ENCODE results near the gene OR2F1.

The OR2F1 gene

GRCh38 chr7:143983960-143984359 lies 29.3 kb downstream of the OR2F1 start:
- Histone ChIP-seq H3K4me3 (replicated peaks; ENCODE audit: insufficient read depth, low read length) (no peak overlapping the region), H3K27ac (replicated peaks) (no peak overlapping the region), H3K27me3 (ENCODE audit: insufficient read depth, poor library complexity, severe bottlenecking) (no peaks in the 10 kb centered on the region)
- DNase-seq (ENCODE audit: low read depth in 1 of 2, low spot score in 1 of 2): no peak
- TF ChIP-seq REST (IDR thresholded peaks at IDR 0.05; ENCODE audit: insufficient replicate concordance, low read depth): no peak
- no peak for TF ChIP-seq CTCF (IDR thresholded peaks at IDR 0.05; ENCODE audit: insufficient read depth, low read length)
- no peak for TF ChIP-seq POLR2AphosphoS5 (IDR thresholded peaks at IDR 0.05; ENCODE audit: low read depth)
- TF ChIP-seq SPI1 (IDR thresholded peaks at IDR 0.05; ENCODE audit: borderline replicate concordance, low read depth): no peak
- TF ChIP-seq GABPA (IDR thresholded peaks at IDR 0.05; ENCODE audit: low read depth): no peak

GRCh38 chr7:143987513-143987912 lies 32.9 kb downstream of the OR2F1 start:
- TF ChIP-seq REST (IDR thresholded peaks at IDR 0.05; ENCODE audit: insufficient replicate concordance, low read depth): no peak
- H3K27me3 ChIP-seq (ENCODE audit: insufficient read depth, poor library complexity, severe bottlenecking): no peaks in the 10 kb centered on the region
- DNase-seq (ENCODE audit: low read depth in 1 of 2, low spot score in 1 of 2): no peak
- no peak overlapping the region for H3K4me3 ChIP-seq (replicated peaks; ENCODE audit: insufficient read depth, low read length)
- H3K27ac ChIP-seq (replicated peaks): no peak overlapping the region

GRCh38 chr7:143988976-143989745 lies 34.5 kb downstream of the OR2F1 start:
- no peak overlapping the region for H3K4me3 ChIP-seq (replicated peaks; ENCODE audit: insufficient read depth, low read length)
- no peak for TF ChIP-seq GABPA (IDR thresholded peaks at IDR 0.05; ENCODE audit: low read depth)
- no peak for DNase-seq (ENCODE audit: low read depth in 1 of 2, low spot score in 1 of 2)
- no peaks in the 10 kb centered on the region for H3K27me3 ChIP-seq (ENCODE audit: insufficient read depth, poor library complexity, severe bottlenecking)
- H3K27ac ChIP-seq (replicated peaks): no peak overlapping the region

DNA sequence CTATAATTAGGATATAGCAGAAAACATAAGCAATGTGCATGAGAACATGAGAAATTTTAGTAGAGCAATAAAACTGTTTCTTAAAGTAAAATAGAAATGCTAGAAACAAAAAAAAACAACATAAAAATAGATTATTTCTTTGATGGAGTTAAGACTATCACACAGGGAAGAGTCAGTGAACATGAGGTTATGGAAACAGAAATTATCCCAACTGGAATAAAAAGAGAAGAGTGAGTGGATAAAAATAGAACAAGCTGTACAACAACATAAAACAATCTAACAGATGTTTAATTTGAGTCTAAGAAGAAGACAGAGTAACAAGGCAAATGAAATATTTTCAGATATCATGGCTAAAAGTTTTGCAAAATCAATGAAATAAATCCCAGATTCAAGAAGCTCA lies 38.0 kb downstream of the OR2F1 start:
- DNase-seq (ENCODE audit: low read depth in 1 of 2, low spot score in 1 of 2): no peak
- Histone ChIP-seq H3K27me3 (ENCODE audit: insufficient read depth, poor library complexity, severe bottlenecking) (no peaks in the 10 kb centered on the region), H3K4me3 (replicated peaks; ENCODE audit: insufficient read depth, low read length) (no peak overlapping the region), H3K27ac (replicated peaks) (no peak overlapping the region)
- no peak for TF ChIP-seq SPI1 (IDR thresholded peaks at IDR 0.05; ENCODE audit: borderline replicate concordance, low read depth)
- TF ChIP-seq POLR2AphosphoS5 (IDR thresholded peaks at IDR 0.05; ENCODE audit: low read depth): no peak
- no peak for TF ChIP-seq CTCF (IDR thresholded peaks at IDR 0.05; ENCODE audit: insufficient read depth, low read length)
- no peak for TF ChIP-seq GABPA (IDR thresholded peaks at IDR 0.05; ENCODE audit: low read depth)
- TF ChIP-seq REST (IDR thresholded peaks at IDR 0.05; ENCODE audit: insufficient replicate concordance, low read depth): no peak

Data from HL-60 (cell line).